OCI-LY7 (cell line): Measurements from ENCODE around the gene STAG3.

Experiments
- CTCF ChIP-seq: fragments of 200-600 bp; sonication (generic); conservative IDR thresholded peaks from 2 replicates; pipeline ENCODE4 v1.5.1; 2014; ENCODE audit warnings: mild to moderate bottlenecking, antibody characterized with exemption, low read length, moderate library complexity, mixed read lengths
- EZH2phosphoT487 ChIP-seq: fragments of 200-600 bp; sonication (generic); IDR thresholded peaks from 2 replicates; pipeline ENCODE4 v1.6.1; 2018; ENCODE audit warnings: low read depth, borderline replicate concordance, mild to moderate bottlenecking, mixed run types, antibody characterized with exemption, low read length, moderate library complexity, mixed read lengths

GRCh38 chr7:100148559-100149328 lies 29.0 kb upstream of the STAG3 start, which contains the start of gene LAMTOR4:
- no peak for TF ChIP-seq CTCF
- TF ChIP-seq EZH2phosphoT487, result no peak
